Smooth muscle cell (in vitro differentiated cells): ENCODE measurements around the gene ANKRD33. TPM values are rescaled to one million over a fixed set of nuclear protein-coding genes. Genes with fewer than 3 reads are reported as not detected.

ENCODE experiments used
- DNase-seq: peaks from one replicate; lab custom pipeline; 2025; ENCODE audit not compliant: unreplicated experiment; lab: John Stamatoyannopoulos, UW
- H2AFZ ChIP-seq: fragments of 200-600 bp; sonication (generic); 2 replicates; pipeline ENCODE4 v1.6.0; 2016; ENCODE audit warnings: antibody characterized with exemption, low read depth, mild to moderate bottlenecking
- H3F3A ChIP-seq: fragments of 200-600 bp; sonication (generic); 2 replicates; pipeline ENCODE4 v1.6.0; 2017; ENCODE audit warnings: antibody characterized with exemption, low read depth
- H3K27ac ChIP-seq: fragments of 200-600 bp; sonication (generic); 2 replicates; pipeline ENCODE4 v1.5.1; 2016; ENCODE audit warnings: low read depth, mild to moderate bottlenecking
- H3K27me3 ChIP-seq: fragments of 200-600 bp; sonication (generic); 2 replicates; pipeline ENCODE4 v1.6.1; 2016; ENCODE audit warnings: low read depth, mild to moderate bottlenecking
- H3K36me3 ChIP-seq: fragments of 200-600 bp; sonication (generic); 2 replicates; pipeline ENCODE4 v1.5.1; 2016; ENCODE audit warnings: low read depth
- H3K4me1 ChIP-seq: fragments of 200-600 bp; sonication (generic); 2 replicates; pipeline ENCODE4 v1.5.1; 2016; ENCODE audit warnings: low read depth
- H3K4me2 ChIP-seq: fragments of 200-600 bp; sonication (generic); 2 replicates; pipeline ENCODE4 v1.6.0; 2016; ENCODE audit warnings: mild to moderate bottlenecking
- H3K4me3 ChIP-seq: fragments of 200-600 bp; sonication (generic); 2 replicates; pipeline ENCODE4 v1.5.1; 2016; ENCODE audit warnings: mild to moderate bottlenecking
- H3K79me2 ChIP-seq: fragments of 200-600 bp; sonication (generic); 2 replicates; pipeline ENCODE4 v1.6.0; 2016; ENCODE audit warnings: low read depth, mild to moderate bottlenecking
- H3K9ac ChIP-seq: fragments of 200-600 bp; sonication (generic); 2 replicates; pipeline ENCODE4 v1.6.0; 2016; ENCODE audit warnings: low read depth
- H3K9me3 ChIP-seq: fragments of 200-600 bp; sonication (generic); replicated peaks from 2 replicates; pipeline ENCODE4 v1.5.1; 2016; ENCODE audit warnings: low read depth
- H4K20me1 ChIP-seq: fragments of 200-600 bp; sonication (generic); 2 replicates; pipeline ENCODE4 v1.6.0; 2016; ENCODE audit warnings: low read depth
- WGBS: methylation state at CpG from one replicate; pipeline ENCODE4 v1.1.7; 2016; ENCODE audit warnings: low lambda C conversion rate; 5-methylcytosine and 5-hydroxymethylcytosine counted together
- polyA plus RNA-seq: library from polyadenylated mRNA; unstranded; fragments of >200 nt; fragmentation: Nextera tagmentation; extraction: Ambion mirVana; gene quantifications from 2 replicates; pipeline ENCODE4 v1.2.1, GENCODE V29; 2016
- total RNA-seq: library from RNA; depleted of rRNA; stranded (reverse); fragments of >200 nt; gene quantifications from 2 replicates; pipeline ENCODE4 v1.2.3, GENCODE V29; 2014
- TF ChIP-seq, protein P1 (sequence below): fragments of 200-600 bp; sonication (generic); IDR thresholded peaks from 2 replicates; pipeline ENCODE4 v1.5.1; 2017; ENCODE audit warnings: borderline replicate concordance, mild to moderate bottlenecking, antibody characterized with exemption; ENCODE audit not compliant: insufficient read depth, poor library complexity, severe bottlenecking

Gene ANKRD33, protein sequence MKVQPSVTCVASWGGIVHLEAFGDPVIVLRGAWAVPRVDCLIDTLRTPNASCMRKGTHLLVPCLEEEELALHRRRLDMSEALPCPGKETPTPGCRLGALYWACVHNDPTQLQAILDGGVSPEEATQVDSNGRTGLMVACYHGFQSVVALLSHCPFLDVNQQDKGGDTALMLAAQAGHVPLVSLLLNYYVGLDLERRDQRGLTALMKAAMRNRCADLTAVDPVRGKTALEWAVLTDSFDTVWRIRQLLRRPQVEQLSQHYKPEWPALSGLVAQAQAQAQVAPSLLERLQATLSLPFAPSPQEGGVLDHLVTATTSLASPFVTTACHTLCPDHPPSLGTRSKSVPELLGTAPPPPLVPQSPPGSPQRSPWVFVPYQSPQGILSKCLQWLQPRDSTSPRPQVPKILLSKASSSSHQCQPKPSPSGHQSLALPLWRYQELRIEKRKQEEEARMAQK
- total RNA-seq (0.04 TPM in 1 of 2 replicates, not detected in the other), polyA plus RNA-seq (0.89 and 1.3 TPM in 2 replicates)

DNA sequence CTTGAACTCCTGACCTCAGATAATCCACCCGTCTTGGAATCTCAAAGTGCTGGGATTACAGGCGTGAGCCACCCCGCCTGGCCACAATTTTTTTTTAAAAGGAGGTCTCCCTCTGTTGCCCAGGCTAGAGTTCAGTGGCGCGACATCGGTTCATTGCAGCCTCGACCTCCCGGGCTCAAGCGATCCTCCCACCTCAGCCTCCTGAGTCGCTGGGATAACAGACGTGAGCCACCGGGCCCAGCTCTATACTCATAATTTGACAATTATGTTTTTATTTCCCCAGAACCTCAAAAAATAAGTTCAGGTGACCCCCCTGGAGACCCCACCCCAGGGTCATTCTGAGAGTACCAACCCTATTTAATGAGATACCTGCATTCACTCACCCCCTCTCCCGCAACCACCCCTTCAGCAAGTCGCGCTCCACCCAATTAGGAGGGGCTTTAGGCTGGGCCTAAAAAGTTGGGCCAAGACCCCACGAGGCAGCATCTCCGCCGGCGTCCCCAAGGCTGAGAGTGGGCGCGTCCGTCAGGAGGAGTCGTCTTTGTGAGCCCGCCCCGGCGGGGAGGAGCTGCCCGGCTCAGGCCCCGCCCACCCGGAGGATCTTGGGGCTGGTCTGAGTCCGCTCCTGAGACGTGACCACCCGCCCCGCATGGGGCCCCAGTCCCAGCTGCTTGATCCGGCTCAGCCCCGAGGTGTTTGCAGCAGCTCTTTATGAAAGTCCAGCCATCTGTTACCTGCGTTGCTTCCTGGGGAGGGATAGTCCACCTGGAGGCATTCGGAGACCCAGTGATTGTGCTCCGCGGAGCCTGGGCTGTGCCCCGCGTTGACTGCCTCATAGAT is at the start of gene ANKRD33:
ANKRD33 (plus strand) TSS at position 628 of the 840 bp plus-strand sequence; CDS start at position 712, 84 bp downstream.
- 38% methylated on average over 40 of the region's 41 CpGs for WGBS
- H3K4me1 ChIP-seq = no peaks in the 10 kb centered on the region
- H3K4me2 ChIP-seq = peak within 1 kb of the TSS; percentile 83
- TF ChIP-seq, protein P1, sequence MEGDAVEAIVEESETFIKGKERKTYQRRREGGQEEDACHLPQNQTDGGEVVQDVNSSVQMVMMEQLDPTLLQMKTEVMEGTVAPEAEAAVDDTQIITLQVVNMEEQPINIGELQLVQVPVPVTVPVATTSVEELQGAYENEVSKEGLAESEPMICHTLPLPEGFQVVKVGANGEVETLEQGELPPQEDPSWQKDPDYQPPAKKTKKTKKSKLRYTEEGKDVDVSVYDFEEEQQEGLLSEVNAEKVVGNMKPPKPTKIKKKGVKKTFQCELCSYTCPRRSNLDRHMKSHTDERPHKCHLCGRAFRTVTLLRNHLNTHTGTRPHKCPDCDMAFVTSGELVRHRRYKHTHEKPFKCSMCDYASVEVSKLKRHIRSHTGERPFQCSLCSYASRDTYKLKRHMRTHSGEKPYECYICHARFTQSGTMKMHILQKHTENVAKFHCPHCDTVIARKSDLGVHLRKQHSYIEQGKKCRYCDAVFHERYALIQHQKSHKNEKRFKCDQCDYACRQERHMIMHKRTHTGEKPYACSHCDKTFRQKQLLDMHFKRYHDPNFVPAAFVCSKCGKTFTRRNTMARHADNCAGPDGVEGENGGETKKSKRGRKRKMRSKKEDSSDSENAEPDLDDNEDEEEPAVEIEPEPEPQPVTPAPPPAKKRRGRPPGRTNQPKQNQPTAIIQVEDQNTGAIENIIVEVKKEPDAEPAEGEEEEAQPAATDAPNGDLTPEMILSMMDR = no peak
- H3K27me3 ChIP-seq = no peaks in the 10 kb centered on the region
- H3K9ac ChIP-seq = no peak within 1 kb of the TSS
- H2AFZ ChIP-seq = peak within 1 kb of the TSS; percentile 64
- no peaks in the 10 kb centered on the region for H3K9me3 ChIP-seq
- DNase-seq = peak; percentile 31
- H3K36me3 ChIP-seq = no peaks in the 10 kb centered on the region
- H3K79me2 ChIP-seq = no peaks in the 10 kb centered on the region
- no peaks in the 10 kb centered on the region for H4K20me1 ChIP-seq
- no peak within 1 kb of the TSS for H3K27ac ChIP-seq
- H3F3A ChIP-seq = peaks cover 7% of the 10 kb centered on the region
- peak within 1 kb of the TSS; percentile 38 for H3K4me3 ChIP-seq

DNA sequence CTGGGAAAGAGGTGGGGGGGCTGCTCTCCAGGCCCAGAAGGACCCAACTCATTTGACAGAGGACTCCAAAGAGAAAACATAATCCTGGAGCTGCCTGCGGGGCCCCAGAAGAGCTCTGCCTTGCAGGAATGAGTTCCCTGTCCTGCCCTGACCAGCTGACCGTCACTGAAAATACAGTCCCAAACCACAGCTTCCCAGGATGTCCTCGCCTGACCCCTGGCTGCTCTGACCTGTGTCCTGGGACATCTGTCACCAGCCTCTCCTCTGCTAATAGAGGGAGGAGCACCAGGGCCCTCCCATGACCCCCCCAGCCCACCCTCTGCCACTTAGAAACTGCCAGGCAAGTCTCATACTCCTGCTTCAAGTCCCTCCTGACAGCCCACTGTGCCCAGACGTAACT is 49.1 kb upstream of the ANKRD33 start:
- 56% methylated on average over 3 of the region's 4 CpGs for WGBS
- no peak overlapping the region for H3K9ac ChIP-seq
- H3K27me3 ChIP-seq = no peaks in the 10 kb centered on the region
- peaks cover 13% of the 10 kb centered on the region for H3K79me2 ChIP-seq
- peaks cover 65% of the 10 kb centered on the region for H3K4me1 ChIP-seq
- H3K4me3 ChIP-seq = no peak overlapping the region
- H3K9me3 ChIP-seq = no peaks in the 10 kb centered on the region
- no peaks in the 10 kb centered on the region for H3F3A ChIP-seq
- H3K36me3 ChIP-seq = no peaks in the 10 kb centered on the region
- no peak overlapping the region for H3K4me2 ChIP-seq
- no peak overlapping the region for H3K27ac ChIP-seq
- TF ChIP-seq, protein P1 = no peak
- no peak for DNase-seq
- no peak overlapping the region for H2AFZ ChIP-seq
- peaks cover 73% of the 10 kb centered on the region for H4K20me1 ChIP-seq

DNA sequence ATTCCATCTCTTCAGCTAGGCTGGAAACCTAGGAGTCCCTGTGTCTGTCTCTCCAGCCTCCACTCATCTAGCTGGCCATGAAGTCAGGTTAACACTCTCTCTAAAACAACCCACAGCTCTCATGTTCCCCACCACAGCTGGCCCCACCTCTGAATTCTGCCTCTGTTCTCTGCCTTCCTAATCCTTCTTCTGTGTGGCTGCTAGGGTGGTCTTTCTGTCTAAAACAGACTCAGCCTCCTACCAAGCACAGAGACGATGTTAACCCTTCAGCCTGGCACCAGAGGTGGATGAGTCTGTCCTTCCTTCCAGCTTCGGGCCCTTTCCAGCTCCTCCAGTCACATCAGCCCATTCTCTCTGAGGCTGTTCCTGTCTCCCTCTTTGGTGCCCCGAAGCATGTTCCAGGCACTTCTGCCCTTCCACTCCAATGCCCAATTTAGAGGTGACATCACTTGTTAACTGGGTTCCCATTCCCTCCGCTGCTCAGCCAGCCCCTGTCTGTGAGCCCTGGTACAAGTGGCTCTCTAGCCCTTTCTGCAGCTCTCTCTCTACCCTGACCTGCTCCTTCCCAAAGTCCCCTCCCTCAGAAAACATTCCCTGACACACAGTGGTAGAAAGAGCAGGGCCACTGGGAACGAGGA is 48.5 kb upstream of the ANKRD33 start:
- Histone ChIP-seq H3K4me2 (no peak overlapping the region), H3K9ac (no peak overlapping the region), H3F3A (no peaks in the 10 kb centered on the region), H3K79me2 (peaks cover 19% of the 10 kb centered on the region), H3K36me3 (no peaks in the 10 kb centered on the region), H3K4me1 (peaks cover 65% of the 10 kb centered on the region), H3K27me3 (no peaks in the 10 kb centered on the region), H2AFZ (no peak overlapping the region), H3K27ac (no peak overlapping the region), H3K4me3 (no peak overlapping the region), H4K20me1 (peaks cover 79% of the 10 kb centered on the region), H3K9me3 (no peaks in the 10 kb centered on the region)
- WGBS = 86% methylated on average over 5 of the region's 5 CpGs
- no peak for DNase-seq
- TF ChIP-seq, protein P1 = no peak
